Fibroblast of the aortic adventitia (primary cell): ENCODE data around the gene ERBB2. TPM values are rescaled to one million over a fixed set of nuclear protein-coding genes. Genes with fewer than 3 reads are reported as not detected.

ENCODE experiments used
- DNase-seq: peaks from one replicate; pipeline ENCODE4 v3.0.0-alpha.2; 2010; ENCODE audit warnings: low read depth
- H3K4me3 ChIP-seq: 2 replicates; pipeline ENCODE4 v1.5.1; 2011; ENCODE audit warnings: low read depth, mild to moderate bottlenecking, control low read depth, low read length, moderate library complexity
- total RNA-seq: library from RNA; depleted of rRNA; stranded (reverse); fragments of >200 nt; gene quantifications from 2 replicates; pipeline ENCODE4 v1.2.3, GENCODE V29; 2012; ENCODE audit warnings: low replicate concordance
- TF ChIP-seq, protein P1 (sequence below): IDR thresholded peaks from 2 replicates; pipeline ENCODE4 v1.5.1; 2011; ENCODE audit warnings: mild to moderate bottlenecking, low read length, control low read depth, inconsistent platforms; ENCODE audit not compliant: insufficient read depth

The ERBB2 gene
- total RNA-seq, 1 donor = 37.4 TPM

DNA sequence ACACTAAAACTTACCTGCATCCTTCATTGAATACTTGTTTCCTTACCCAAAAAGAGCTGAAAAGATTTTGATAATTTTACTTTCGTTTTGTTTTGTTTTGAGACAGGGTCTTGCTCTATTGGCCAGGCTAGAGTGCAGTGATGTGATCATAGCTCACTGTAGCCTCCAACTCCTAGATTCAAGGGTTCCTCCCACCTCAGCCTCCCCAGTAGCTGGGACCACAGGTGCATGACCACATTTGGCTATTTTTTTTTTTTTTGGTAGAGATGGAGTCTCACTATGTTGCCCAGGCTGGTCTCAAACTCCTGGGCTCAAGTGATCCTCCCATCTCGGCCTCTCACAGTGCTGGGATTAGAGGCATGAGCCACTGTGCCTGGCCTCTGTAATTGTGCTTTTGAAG is 44.8 kb upstream of the ERBB2 start:
- no peak for DNase-seq
- no peak overlapping the region for H3K4me3 ChIP-seq
- TF ChIP-seq, protein P1, sequence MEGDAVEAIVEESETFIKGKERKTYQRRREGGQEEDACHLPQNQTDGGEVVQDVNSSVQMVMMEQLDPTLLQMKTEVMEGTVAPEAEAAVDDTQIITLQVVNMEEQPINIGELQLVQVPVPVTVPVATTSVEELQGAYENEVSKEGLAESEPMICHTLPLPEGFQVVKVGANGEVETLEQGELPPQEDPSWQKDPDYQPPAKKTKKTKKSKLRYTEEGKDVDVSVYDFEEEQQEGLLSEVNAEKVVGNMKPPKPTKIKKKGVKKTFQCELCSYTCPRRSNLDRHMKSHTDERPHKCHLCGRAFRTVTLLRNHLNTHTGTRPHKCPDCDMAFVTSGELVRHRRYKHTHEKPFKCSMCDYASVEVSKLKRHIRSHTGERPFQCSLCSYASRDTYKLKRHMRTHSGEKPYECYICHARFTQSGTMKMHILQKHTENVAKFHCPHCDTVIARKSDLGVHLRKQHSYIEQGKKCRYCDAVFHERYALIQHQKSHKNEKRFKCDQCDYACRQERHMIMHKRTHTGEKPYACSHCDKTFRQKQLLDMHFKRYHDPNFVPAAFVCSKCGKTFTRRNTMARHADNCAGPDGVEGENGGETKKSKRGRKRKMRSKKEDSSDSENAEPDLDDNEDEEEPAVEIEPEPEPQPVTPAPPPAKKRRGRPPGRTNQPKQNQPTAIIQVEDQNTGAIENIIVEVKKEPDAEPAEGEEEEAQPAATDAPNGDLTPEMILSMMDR = no peak

DNA sequence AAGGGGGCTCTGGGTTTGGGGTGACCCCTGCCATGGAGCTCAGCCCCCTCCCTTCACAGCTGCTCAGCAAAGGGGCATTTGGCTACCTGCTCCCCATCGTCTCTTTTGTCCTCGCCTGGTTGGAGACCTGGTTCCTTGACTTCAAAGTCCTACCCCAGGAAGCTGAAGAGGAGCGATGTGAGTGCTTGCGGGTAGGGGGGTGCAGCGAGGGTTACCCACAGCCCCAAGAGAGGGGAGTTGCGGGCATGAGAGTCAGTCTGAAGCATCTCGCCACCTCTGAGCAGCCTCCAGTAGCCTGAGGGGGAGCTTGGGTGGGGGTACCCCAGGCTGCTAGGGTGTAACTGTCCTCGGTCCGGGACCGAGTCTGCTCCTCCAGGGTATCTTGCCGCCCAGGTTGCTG is 41.5 kb upstream of the ERBB2 start:
- no peak overlapping the region for H3K4me3 ChIP-seq
- TF ChIP-seq, protein P1 = no peak
- DNase-seq = no peak

DNA sequence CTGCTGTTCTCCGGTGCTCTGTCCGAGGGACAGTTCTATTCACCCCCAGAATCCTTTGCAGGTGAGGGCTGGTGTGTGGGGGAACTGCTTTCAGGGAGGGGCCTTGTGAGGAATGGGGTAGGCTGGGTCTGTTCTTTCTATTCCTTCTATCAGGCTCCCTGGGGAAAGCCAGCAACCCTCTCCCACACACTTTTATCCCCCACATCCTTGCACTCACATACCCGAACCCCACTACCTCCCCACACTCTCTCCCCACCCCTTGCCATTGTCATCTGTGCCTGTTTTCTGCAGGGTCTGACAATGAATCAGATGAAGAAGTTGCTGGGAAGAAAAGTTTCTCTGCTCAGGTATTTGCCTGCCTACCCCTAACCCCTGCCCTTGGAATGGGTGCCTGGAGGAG is 41.1 kb upstream of the ERBB2 start:
- no peak for DNase-seq
- TF ChIP-seq, protein P1 = no peak
- H3K4me3 ChIP-seq = no peak overlapping the region

DNA sequence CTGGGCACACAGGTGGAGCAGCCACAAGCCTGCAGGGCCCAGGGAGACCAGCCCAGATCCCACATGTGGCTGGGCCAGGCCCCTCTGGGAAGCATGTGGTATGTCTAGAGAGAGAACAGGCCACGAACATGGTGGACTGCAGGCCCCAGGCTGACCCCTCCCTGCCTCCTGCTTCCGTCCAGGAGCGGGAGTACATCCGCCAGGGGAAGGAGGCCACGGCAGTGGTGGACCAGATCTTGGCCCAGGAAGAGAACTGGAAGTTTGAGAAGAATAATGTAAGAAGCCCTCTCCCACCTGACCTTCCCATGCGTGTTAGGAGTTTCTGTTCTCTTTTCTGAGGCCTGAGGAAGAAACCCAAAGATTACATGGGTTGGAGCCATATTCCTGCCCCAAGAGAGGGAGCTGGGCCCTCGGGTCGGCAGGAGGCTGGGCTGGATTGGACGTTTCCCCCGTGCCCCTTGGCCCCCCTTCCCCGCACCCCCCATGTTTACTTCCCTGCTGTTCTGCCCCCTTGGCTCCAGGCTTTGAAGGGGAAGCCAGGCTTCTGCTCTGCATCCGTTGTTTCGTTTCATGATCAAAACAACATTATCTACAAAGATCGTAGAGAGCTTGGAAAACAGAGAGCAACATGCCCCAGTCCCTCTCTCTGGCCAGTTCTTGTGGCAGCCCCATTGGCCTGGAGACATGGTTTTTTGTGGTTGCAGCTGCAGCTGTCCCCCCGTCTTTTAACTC is 40.4 kb upstream of the ERBB2 start:
- H3K4me3 ChIP-seq = no peak overlapping the region
- TF ChIP-seq, protein P1 = no peak
- no peak for DNase-seq

DNA sequence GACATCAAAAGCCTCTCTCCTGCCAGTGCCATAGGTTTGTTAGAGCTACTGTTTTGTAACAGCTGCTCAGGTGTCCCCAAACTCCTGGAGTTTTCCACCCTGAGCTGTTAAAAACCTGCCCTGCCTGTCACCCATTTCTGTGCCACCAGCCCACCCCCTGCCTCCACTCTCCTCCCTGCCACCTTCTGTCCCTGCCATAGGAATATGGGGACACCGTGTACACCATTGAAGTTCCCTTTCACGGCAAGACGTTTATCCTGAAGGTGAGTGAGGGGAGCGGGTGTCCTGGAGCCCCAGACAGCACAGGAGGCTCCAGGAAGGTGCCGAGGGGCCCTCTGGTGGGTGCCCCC is 39.9 kb upstream of the ERBB2 start:
- DNase-seq = no peak
- no peak overlapping the region for H3K4me3 ChIP-seq
- TF ChIP-seq, protein P1 = no peak

DNA sequence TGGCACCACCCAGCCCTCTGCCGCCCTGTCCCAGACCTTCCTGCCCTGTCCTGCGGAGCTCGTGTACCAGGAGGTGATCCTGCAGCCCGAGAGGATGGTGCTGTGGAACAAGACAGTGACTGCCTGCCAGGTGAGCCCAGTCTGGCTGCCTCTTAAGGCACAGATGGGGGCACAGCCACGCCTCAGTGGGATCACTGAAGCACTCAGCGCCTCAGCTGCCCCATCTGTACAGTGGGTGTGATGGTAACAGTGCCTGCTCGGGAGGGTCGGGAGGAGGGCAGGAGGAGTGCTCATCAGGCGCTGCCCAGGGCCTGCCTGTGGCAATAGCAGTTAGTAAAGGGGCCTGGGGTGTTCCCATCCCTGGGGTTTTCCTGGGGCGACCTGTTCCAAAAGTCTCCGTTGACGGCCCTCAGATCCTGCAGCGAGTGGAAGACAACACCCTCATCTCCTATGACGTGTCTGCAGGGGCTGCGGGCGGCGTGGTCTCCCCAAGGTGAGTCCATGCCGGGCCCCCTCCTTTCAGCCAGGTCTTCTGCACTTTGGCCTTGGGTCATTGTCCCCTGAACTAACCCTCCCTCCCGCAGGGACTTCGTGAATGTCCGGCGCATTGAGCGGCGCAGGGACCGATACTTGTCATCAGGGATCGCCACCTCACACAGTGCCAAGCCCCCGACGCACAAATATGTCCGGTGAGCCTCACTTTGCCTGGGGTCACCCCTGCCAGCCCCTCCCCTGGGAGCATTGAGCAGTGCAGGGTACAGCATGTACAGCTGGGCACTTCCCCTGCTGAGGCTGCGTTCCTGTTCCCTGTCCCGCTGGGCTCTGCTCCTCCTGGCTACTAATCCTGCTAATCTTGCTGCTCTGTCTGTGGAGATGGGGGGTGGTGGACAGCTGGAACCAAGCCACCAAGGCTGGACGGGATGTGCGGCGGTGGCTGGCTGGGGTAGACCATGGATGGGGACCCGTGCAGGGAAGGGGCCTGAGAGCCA is 39.2 kb upstream of the ERBB2 start:
- no peak overlapping the region for H3K4me3 ChIP-seq
- no peak for DNase-seq
- TF ChIP-seq, protein P1 = no peak
